Activated CD4-positive, alpha-beta T cell treated with anti-CD3 and anti-CD28 coated beads, Interleukin-10, Interleukin-2, amounts not matched to agents 100 ng/mL and 50 ng/mL, durations not matched to agents 16 hours and 8 hours (primary cell): ENCODE measurements around the gene AK4.
A peak's percentile ranks its signal among the peaks of the same experiment; 100 is the strongest.
"Not testable (repeated sequence)": the region's sequence is repeated elsewhere in the genome, so short reads cannot be mapped to it uniquely, and the experiment has no call there.

ENCODE experiments used
- DNase-seq: peaks from one replicate; pipeline ENCODE4 v3.0.0-alpha.2; 2020

Gene AK4

GRCh38 chr1:65221638-65222339, 73.8 kb downstream of the AK4 start:
- DNase-seq = no peak

DNA sequence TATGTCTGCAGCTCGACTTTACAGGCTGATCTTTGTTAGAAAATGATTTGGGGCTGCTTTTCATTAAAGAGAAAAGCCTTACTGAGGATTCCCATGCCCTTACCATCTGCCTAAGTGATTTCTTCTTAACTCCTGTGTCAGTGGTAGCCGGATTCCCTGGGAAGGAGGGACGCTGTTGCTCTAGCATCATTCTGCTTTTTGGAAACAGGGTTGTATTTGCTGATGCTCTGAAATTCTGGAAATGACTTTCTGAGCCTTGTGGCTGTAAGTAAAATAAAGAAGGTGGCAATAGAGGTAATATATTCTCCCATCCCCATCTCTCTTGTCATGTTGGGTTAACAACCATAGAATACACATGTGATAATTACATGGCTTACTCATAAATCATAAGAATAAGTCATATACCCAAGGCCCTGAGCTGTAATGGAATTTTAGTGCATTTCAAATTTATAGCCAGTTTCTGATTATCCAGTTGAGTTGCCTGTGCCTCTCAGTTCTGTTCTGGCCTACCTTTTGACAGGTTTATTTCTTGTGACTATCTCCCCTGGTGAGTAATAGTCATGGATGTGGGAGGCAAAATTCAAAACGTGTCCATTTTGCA, 74.4 kb downstream of the AK4 start:
- DNase-seq = no peak

DNA sequence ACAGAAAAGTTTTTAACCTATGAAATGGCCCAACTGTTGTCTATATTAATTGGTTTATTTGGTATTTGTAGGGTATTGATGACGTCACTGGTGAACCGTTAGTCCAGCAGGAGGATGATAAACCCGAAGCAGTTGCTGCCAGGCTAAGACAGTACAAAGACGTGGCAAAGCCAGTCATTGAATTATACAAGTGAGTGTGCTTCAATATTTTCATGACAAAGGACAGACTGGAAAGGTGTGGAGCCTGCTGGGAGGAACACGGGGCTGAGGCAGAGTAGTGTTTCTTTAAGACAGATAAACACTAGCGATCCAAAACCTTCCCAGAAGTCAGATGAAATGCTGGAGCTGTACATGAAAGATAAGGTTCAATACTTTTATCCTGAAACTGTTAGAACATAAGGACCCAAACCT, 76.7 kb downstream of the AK4 start:
- no peak for DNase-seq

- no peak for DNase-seq
These were observed 77.2 kb downstream of the AK4 start for GRCh38 chr1:65225179-65225578.

DNA sequence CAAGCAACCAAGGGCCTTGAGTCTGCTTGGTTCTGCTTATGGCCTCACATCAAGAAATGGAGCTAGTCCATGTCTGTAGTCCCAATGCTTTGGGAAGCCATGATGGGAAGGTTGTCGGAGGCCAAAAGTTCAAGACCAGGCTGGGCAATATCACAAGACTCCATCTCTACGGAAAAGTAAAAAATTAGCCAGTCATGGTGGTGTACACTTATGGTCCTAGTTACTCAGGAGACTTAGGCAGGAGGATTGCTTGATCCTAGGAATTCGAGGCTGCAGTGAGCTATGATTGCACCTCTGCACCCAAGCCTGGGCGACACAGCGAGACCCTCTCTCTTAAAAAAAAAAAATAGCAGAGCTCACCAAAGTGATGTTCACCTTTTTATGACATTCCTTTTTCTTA, 81.2 kb downstream of the AK4 start:
- no peak for DNase-seq

- DNase-seq = no peak
These were observed 81.8 kb downstream of the AK4 start for GRCh38 chr1:65229754-65230339.

- peak; percentile 81 for DNase-seq
These were observed 82.9 kb downstream of the AK4 start for GRCh38 chr1:65230731-65231481.

DNA sequence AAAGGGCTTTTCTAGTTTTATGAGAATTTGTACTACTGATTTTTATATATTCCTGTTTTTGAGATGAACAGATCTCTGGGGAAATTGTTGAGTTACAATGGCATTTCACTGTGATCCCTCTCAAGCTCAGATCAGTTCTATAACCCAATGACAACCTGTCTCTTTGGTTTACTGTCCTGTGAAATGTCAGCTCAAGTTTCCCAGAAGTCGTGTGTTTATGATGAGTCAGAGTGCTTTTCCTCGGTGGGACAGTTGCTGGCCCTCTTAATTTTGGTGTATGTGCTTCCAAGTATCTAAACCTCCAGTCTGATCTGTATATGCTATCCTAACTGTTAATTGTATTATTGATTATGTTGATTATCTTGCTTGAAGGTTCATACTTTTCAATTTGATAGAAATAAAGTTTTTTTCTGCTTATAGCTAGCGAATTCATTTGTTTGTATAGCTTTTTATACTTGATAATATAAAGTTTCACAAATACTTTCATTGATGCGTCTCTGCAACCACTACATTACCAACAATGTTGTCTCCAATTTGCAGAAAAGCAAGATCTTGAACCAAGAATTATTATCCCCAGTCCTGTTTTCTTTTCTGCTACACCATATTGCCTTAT, 83.8 kb downstream of the AK4 start:
- peak; percentile 68 for DNase-seq

DNA sequence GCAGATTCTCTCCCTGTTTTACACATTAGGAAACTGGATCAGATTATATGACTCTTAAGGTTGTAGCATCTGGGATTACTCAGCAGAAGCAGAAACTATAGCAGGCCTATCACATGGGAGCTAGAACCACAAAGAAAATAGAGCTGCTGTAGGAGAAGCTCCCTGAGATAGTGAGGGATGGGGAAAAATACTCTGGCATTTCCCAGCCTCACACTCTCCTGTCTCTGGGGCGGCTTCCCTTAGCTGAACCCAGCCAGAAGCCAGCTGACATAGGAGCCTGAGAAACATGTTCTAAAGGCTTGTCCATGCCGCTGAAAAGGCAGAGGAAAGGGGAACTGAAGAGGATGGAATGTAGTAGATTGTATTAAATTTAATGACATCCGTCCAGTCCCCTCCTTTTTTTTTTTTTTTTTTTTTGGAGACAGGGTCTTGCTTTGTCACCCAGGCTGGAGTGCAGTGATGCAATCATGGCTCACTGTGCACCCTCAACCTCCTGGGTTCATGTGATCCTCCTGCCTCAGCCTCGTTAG, 84.5 kb downstream of the AK4 start:
- DNase-seq = peak; percentile 70

GRCh38 chr1:65233782-65234181, 85.8 kb downstream of the AK4 start:
- no peak for DNase-seq

GRCh38 chr1:65235867-65236805, 88.1 kb downstream of the AK4 start:
- DNase-seq = peak; percentile 70

- not testable (repeated sequence) for DNase-seq
These were observed 89.1 kb downstream of the AK4 start for GRCh38 chr1:65237088-65237487.

DNA sequence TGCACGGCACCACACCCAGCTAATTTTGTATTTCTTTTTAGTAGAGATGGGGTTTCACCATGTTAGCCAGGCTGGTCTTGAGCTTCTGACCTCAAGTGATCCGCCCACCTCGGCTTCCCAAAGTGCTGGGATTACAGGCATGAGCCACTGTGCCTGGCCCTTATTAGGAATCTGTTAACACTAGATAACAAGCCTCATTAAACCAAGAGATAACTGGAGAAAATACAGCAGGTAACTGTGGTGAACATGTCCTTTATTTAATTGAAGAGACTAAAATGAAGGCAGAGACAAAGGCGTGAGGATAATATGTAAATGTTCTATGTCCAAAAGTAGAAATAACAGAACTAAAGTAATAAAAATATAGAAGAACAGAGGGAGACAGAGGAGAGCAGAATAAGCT, 89.5 kb downstream of the AK4 start:
- DNase-seq = no peak

GRCh38 chr1:65238010-65238409, 90.0 kb downstream of the AK4 start:
- no peak for DNase-seq

DNA sequence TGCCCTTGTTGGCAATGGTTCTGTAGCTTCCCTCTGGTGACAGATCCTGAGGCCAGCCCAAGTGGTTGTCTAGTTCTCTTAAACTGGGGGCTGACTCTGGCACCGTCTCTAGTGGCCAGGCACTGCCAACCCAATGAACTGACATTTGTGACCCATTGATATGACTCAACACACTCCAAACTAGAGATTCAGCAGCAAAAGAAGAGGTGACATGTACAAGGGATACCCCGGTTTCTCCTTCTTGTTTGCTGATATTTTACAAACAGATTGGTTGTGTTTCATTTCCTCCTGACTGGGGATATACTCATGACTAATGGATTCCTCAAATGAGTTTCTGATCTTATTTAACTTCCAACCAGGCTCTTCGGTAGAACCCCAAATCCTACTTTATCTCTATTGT, 95.5 kb downstream of the AK4 start:
- no peak for DNase-seq

GRCh38 chr1:65245295-65245694, 97.3 kb downstream of the AK4 start:
- DNase-seq = no peak

DNA sequence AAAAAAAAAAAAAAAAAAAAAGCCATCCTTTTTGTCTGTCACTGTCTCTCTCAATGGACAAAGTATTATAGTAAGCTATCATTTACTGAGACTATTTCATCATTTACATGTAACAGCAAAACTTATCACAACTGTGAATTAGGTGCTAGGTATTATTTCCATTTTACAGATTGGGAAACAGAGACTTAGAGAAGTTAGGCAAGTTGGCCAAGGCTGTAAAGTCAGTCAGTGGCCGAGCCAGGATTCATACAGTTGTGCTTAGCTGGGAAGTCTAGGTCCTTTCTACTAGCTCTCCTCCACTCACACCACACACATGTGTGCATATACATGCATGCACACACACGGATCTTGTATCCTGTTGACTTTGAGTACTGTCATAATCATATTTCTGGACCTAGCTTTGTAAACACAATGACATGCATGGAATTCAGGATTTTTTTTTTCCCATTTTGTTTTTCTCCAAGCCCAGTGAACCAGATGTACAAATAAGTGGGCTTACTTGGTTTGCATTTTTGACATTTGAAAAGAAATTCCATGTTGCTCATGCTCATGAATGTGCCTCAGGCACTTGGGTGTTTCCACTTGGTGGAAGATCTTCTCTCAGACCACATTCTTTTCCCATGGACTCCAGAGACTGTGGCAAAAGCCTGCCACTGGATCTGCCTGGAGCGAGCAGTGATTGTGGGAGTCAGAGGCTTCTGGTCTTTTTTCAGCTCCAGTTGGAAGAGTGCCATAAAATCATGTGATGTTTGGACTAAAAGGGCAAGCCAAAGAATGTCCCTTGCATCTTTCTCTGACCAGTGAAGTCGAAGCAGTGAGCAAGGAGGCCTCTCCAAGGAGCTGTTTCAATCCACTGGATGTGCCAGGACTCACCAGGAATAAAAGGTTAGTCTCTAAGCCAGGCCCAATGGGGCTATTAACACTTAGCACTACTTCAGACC, 99.7 kb downstream of the AK4 start:
- no peak for DNase-seq

GRCh38 chr1:65250826-65251225, 102.8 kb downstream of the AK4 start:
- DNase-seq = no peak

- DNase-seq = peak; percentile 59
These were observed 105.9 kb downstream of the AK4 start for GRCh38 chr1:65253800-65254319.

DNA sequence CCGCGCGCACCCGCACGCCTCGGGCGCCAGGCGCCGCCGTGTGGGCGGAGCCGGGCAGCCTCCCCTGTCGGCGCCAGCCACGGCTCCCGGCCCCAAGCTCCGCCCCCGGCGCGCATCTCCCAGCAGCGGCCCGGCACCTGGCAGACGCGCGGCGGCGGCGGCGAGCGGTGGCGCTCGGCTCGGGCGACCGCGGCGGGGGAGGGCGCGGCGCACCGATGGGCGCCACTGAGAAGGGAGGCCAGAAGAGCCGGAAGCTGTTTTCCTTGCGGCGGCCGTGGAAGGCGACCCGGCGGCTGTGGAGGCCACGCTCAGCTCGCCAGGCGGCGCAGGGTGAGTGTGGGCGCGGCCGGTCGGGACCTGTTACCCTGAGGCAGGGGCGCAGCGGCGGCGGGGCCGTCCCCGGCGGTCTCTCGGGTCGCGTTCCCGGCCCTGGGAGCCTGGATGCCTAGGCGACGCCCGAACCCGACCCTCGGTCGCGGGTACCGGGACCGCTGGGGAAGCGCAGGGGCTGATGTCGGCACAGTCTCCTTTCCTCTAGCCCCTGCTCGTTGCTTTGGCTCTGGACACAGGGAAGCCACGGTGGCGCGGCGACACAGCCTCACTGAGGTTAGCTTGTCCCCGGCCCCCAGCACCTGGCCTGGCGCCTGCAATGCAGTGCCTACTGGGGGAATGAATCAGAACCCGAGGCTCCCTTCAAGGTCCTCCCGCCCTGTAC, 106.5 kb downstream of the AK4 start:
- peak; percentile 90 for DNase-seq
